HL-60 (cell line): Measurements from ENCODE around the gene KRTAP3-1.
"Not testable (repeated sequence)": the region's sequence is repeated elsewhere in the genome, so short reads cannot be mapped to it uniquely, and the experiment has no call there.

Experiments
- DNase-seq, 2 experiments: peaks; one replicate each; pipeline ENCODE4 v3.0.0-alpha.2; 2010 to 2020; ENCODE audit warnings: low read depth in 1 of 2, low spot score in 1 of 2
- H3K27ac ChIP-seq: fragments of 250-450 bp; sonication (Bioruptor Pico); replicated peaks from 2 replicates; pipeline ENCODE4 v1.5.1; 2020; ENCODE audit warnings: mild to moderate bottlenecking, moderate library complexity
- H3K27me3 ChIP-seq: fragments of 250-450 bp; sonication (Bioruptor Pico); 2 replicates; pipeline ENCODE4 v1.5.1; 2021; ENCODE audit warnings: mild to moderate bottlenecking, moderate library complexity; ENCODE audit not compliant: insufficient read depth, poor library complexity, severe bottlenecking
- H3K4me3 ChIP-seq: replicated peaks from 2 replicates; pipeline ENCODE4 v1.5.1; 2011; ENCODE audit warnings: mild to moderate bottlenecking, control low read depth, low read length; ENCODE audit not compliant: insufficient read depth
- CTCF ChIP-seq: IDR thresholded peaks from one replicate; pipeline ENCODE4 v1.5.1; 2011; ENCODE audit warnings: low read length, control low read depth, inconsistent platforms; ENCODE audit not compliant: insufficient read depth
- GABPA ChIP-seq: IDR thresholded peaks from 2 replicates; pipeline ENCODE4 v1.6.1; 2012; ENCODE audit warnings: low read depth
- POLR2AphosphoS5 ChIP-seq: IDR thresholded peaks from 2 replicates; pipeline ENCODE4 v1.6.1; 2012; ENCODE audit warnings: low read depth
- REST ChIP-seq: IDR thresholded peaks from 2 replicates; pipeline ENCODE4 v1.6.1; 2012; ENCODE audit warnings: low read depth; ENCODE audit not compliant: insufficient replicate concordance
- SPI1 ChIP-seq: IDR thresholded peaks from 2 replicates; pipeline ENCODE4 v1.6.1; 2012; ENCODE audit warnings: low read depth, mild to moderate bottlenecking, borderline replicate concordance

KRTAP3-1 gene

GRCh38 chr17:41042953-41043352 lies 34.0 kb upstream of the KRTAP3-1 start:
- Histone ChIP-seq H3K4me3 (no peak overlapping the region), H3K27me3 (no peaks in the 10 kb centered on the region), H3K27ac (no peak overlapping the region)
- TF ChIP-seq GABPA: no peak
- TF ChIP-seq SPI1: no peak
- TF ChIP-seq CTCF: no peak
- TF ChIP-seq POLR2AphosphoS5: no peak
- TF ChIP-seq REST: no peak
- no peak for DNase-seq

- not testable (repeated sequence) for DNase-seq, H3K27ac ChIP-seq, H3K27me3 ChIP-seq, H3K4me3 ChIP-seq
Measured at GRCh38 chr17:41040783-41041571, 32.0 kb upstream of the KRTAP3-1 start, which contains the start of gene KRTAP1-1. Gene KRTAP1-1, minus strand, starts transcription at chr17:41041450. Its CDS starts 53 bp downstream, at chr17:41041397.

GRCh38 chr17:41037853-41038350 lies 29.0 kb upstream of the KRTAP3-1 start:
- Histone ChIP-seq H3K4me3 (no peak overlapping the region), H3K27me3 (no peaks in the 10 kb centered on the region), H3K27ac (no peak overlapping the region)
- no peak for TF ChIP-seq GABPA
- TF ChIP-seq REST: no peak
- TF ChIP-seq POLR2AphosphoS5: no peak
- TF ChIP-seq SPI1: no peak
- no peak for TF ChIP-seq CTCF
- DNase-seq: no peak

- not testable (repeated sequence) for DNase-seq, H3K27me3 ChIP-seq, H3K27ac ChIP-seq, H3K4me3 ChIP-seq
Measured at GRCh38 chr17:41034346-41034935, 25.5 kb upstream of the KRTAP3-1 start, which contains the start of gene KRTAP1-3. Gene KRTAP1-3, minus strand, starts transcription at chr17:41034874. Its CDS starts 53 bp downstream, at chr17:41034821.
